ENCODE results near the gene STPG4. TPM values are rescaled to one million over a fixed set of nuclear protein-coding genes. Genes with fewer than 3 reads are reported as not detected.

STPG4 gene
- total RNA-seq, 6 donors from 2014 or later = 0.40 to 1.2 (median 0.48) TPM; not detected in 2

DNA sequence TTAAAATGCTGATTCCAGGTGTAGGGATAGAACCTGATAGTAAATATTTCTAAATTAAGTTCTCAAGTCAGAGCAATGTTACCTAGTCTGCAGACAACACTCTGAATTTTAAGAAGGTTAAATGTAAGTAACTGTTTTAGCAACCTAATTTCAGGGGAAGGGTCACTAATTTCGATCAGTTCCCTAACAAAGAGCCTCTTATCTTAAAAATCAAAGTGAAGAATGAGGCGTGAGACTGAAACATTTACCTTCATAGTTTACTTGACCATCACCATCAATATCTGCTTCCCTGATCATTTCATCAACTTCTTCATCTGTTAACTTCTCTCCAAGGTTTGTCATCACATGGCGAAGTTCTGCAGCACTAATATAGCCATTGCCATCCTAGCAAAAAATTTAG lies 6.4 kb upstream of the STPG4 start:
- Histone ChIP-seq H3K36me3 (peaks cover 6 to 78% (median 36%) of the 10 kb centered on the region in 4 donors), H3K27me3 (no peaks in the 10 kb centered on the region), H3K9me3 (no peaks in the 10 kb centered on the region), H3K27ac (no peak overlapping the region), H3K4me3 (no peak overlapping the region), H3K4me1 (peaks cover 0 to 11% (median 8%) of the 10 kb centered on the region in 4 donors)
- WGBS, 2 donors = 94 to 98% methylated on average over 3 of the region's 3 CpGs
- no peak for ATAC-seq (ENCODE audit: low FRiP score in 2 of 2)
- DNase-seq = no peak
- TF ChIP-seq POLR2AphosphoS5 (IDR thresholded peaks at IDR 0.05) (no peak), CTCF (IDR thresholded peaks at IDR 0.05) (no peak), EP300 (IDR thresholded peaks at IDR 0.05) (no peak), POLR2A (IDR thresholded peaks at IDR 0.05) (no peak)

DNA sequence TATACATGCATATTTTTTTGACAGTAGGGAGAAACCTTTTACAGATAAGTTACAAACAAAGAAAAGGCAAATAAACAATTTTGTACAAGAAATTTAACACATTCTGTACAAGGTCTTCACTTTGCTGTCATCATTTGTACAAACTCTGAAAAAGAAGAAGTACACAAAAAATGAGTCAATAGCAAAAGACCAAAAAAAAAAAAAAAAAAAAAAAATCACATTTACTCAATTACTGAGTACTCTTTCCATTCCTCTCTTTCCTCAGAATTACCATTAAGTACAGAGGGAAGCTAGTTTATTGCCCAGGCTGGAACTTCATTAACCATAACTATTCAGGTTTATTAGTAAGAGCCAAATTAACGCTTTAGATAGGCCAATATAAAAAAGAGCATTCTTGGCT lies 5.6 kb upstream of the STPG4 start:
- 96 to 98% methylated on average over 1 of the region's 1 CpG for WGBS, 2 donors
- Histone ChIP-seq H3K27ac (no peak overlapping the region), H3K27me3 (no peaks in the 10 kb centered on the region), H3K4me1 (peaks cover 0 to 9% (median 7%) of the 10 kb centered on the region in 4 donors), H3K36me3 (peaks cover 6 to 78% (median 36%) of the 10 kb centered on the region in 4 donors), H3K4me3 (no peak overlapping the region), H3K9me3 (no peaks in the 10 kb centered on the region)
- DNase-seq = no peak
- ATAC-seq (ENCODE audit: low FRiP score in 2 of 2) = no peak
- TF ChIP-seq EP300 (IDR thresholded peaks at IDR 0.05) (no peak), POLR2AphosphoS5 (IDR thresholded peaks at IDR 0.05) (no peak), CTCF (IDR thresholded peaks at IDR 0.05) (no peak)

GRCh38 chr2:47160211-47160610 lies 5.1 kb upstream of the STPG4 start:
- Histone ChIP-seq H3K9me3 (no peaks in the 10 kb centered on the region), H3K27me3 (no peaks in the 10 kb centered on the region), H3K27ac (no peak overlapping the region), H3K4me1 (peaks cover 0 to 8% (median 5%) of the 10 kb centered on the region in 4 donors), H3K4me3 (no peak overlapping the region), H3K36me3 (peaks cover 6 to 78% (median 36%) of the 10 kb centered on the region in 4 donors)
- WGBS, 2 donors = 89 to 94% methylated on average over 3 of the region's 3 CpGs
- no peak for ATAC-seq (ENCODE audit: low FRiP score in 2 of 2)
- DNase-seq = no peak
- TF ChIP-seq EP300 (IDR thresholded peaks at IDR 0.05) (no peak), CTCF (IDR thresholded peaks at IDR 0.05) (no peak), POLR2AphosphoS5 (IDR thresholded peaks at IDR 0.05) (no peak), POLR2A (IDR thresholded peaks at IDR 0.05) (no peak)

- peaks cover 6 to 81% (median 38%) of the 10 kb centered on the region in 4 donors for H3K36me3 ChIP-seq
- DNase-seq (no peak), ATAC-seq (ENCODE audit: low FRiP score in 2 of 2) (no peak)
- no peaks in the 10 kb centered on the region for H3K27me3 ChIP-seq
- peaks cover 0 to 7% (median 4%) of the 10 kb centered on the region in 4 donors for H3K4me1 ChIP-seq
- WGBS, 2 donors = 98 to 100% methylated on average over 3 of the region's 3 CpGs
- no peak overlapping the region for H3K4me3 ChIP-seq
- no peak for TF ChIP-seq POLR2AphosphoS5 (IDR thresholded peaks at IDR 0.05)
- no peak for TF ChIP-seq CTCF (IDR thresholded peaks at IDR 0.05)
- no peak for TF ChIP-seq POLR2A (IDR thresholded peaks at IDR 0.05)
- TF ChIP-seq EP300 (IDR thresholded peaks at IDR 0.05) = no peak
- H3K27ac ChIP-seq = no peak overlapping the region
- no peaks in the 10 kb centered on the region for H3K9me3 ChIP-seq
These were observed 4.5 kb upstream of the STPG4 start for GRCh38 chr2:47159627-47160026.

DNA sequence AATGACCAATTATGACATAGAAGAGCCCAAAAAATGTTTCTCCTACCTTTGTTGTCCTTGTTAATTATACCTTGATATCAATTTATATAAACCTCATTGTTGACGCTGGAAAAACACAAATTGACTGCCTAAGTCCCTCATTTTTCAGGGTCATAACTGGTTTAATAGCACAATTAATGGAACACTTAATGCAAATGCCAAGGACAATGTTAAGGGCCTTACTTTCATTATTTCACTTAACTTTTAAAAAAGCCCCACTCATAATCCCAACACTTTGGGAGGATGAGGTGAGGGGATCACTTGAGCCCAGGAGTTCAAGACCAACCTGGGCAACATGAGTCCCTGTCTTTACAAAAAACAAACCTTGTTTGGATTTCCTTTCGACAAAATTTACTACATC lies 3.5 kb upstream of the STPG4 start:
- ATAC-seq (ENCODE audit: low FRiP score in 2 of 2) = no peak
- no peak overlapping the region for H3K27ac ChIP-seq
- peaks cover 0 to 7% (median 2%) of the 10 kb centered on the region in 4 donors for H3K4me1 ChIP-seq
- 100% methylated on average over 2 of the region's 2 CpGs for WGBS, 2 donors
- TF ChIP-seq POLR2A (IDR thresholded peaks at IDR 0.05) (no peak), POLR2AphosphoS5 (IDR thresholded peaks at IDR 0.05) (no peak), CTCF (IDR thresholded peaks at IDR 0.05) (no peak), EP300 (IDR thresholded peaks at IDR 0.05) (no peak)
- no peaks in the 10 kb centered on the region for H3K9me3 ChIP-seq
- no peak overlapping the region for H3K4me3 ChIP-seq
- no peak for DNase-seq
- no peaks in the 10 kb centered on the region for H3K27me3 ChIP-seq
- peaks cover 6 to 74% (median 38%) of the 10 kb centered on the region in 4 donors for H3K36me3 ChIP-seq

Data from upper lobe of left lung (tissue), 6 donors.